COLO668 (cell line): ENCODE measurements around the gene GVQW3.
A peak's percentile ranks its signal among the peaks of the same experiment; 100 is the strongest.

ENCODE experiments used
- DNase-seq: peaks from one replicate; lab custom pipeline; 2025; ENCODE audit not compliant: unreplicated experiment; lab: John Stamatoyannopoulos, UW

Gene GVQW3

DNA sequence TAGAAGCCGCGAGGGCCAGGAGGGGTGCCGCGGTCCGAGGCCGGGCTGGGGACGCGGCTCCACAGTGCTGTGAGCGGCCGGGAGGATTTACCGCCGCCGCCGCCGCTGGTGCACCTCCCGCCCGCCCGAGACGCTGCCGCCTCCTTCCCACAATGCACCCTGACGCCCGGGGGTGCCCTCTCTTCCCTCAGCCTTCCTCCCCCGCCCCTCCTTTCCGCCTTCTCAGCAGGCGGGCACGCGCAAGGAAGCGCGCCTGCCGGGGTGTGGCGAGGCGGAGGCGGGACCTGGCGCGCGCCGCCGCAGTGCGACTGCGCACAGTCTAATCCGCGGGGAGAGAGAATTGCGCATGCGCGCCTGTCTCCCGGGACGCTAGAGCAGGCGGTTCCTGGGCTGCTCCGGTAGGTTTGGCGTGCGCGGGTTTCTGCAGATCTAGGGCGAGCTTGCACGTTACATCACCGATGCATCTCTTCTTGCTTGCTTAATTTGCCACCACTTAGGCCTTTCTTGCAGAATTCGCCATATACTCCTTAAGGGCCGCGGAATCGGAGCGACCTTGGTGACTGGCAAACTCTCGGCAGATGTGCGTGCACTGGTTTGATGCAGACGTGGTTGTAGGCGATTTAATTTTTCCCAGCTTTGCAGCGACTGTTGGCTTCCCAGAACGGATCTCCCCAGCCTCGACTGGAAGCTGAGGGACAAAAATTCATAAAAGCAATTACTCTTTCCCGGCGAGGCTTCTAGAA is at the start of gene GVQW3, which contains the start of gene THAP12:
TSS of gene GVQW3 (plus strand) at position 347 of the 743 bp plus-strand sequence. CDS start 506 bp downstream, outside the sequence.
TSS of gene THAP12 (minus strand) at position 156 of the 743 bp plus-strand sequence. CDS start 296 bp downstream, outside the sequence.
- DNase-seq, result peak; percentile 98

DNA sequence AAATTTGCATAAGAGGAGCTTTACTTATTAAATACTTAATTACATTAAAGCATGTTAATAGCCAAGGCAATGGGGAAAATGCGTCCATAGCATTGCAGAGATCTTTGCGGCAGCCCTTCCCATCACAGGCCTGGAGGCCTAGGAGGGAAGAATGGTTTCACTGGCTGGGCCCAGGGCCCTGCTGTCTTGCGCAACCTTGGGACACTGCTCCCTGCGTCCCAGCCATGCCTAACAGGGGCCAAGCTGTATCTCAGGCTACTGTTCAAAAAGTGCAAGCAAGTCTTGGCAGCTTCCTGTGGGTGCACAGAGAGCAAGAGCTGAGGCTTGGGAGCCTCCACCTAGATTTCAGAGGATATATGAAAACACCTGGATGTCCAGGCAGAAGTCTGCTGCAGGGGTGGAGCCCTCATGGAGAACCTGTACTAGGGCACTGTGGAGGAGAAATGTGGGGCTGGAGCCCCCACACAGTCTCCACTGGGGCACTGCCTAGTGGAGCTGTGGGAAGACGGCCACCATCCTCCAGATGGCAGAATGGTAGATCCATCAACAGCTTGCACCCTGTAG is 46.2 kb upstream of the GVQW3 start:
- DNase-seq, result no peak

DNA sequence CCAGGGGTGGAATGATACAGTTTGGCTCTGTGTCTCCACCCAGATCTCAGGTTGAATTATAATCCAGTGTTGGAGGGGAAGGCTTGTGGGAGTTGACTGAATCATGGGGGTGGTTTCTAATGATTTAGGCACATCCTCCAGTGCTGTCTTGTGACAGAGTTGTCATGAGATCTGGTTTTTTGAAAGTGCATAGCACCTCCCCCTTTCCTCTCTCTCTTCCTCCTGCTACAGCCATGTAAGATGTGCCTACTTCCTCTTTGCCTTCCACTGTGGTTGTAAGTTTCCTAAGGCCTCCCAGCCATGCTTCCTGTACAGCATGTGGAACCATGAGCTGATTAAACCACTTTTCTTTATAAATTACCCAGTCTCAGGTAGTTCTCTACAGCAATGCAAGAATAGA is 45.3 kb upstream of the GVQW3 start:
- DNase-seq, result no peak

DNA sequence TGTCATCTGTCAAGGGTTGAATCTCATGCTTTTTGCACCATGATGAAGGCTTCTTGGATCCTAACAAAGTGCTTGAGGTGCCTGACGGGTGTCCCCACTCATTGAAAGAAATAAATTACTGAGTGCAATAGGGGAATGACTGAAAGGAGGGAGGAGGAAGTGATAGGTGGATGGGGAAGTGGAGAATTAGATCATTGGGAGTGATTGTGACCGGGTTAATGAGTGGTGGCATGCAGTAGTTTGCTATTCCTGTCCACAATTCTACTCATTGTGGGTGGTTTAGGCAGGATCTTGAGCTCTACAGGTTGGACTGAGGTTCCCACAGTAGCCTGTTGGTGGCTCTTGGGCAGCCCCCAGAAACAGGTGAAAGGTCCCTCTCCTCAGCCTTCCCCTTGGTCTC is 44.5 kb upstream of the GVQW3 start:
- no peak for DNase-seq

DNA sequence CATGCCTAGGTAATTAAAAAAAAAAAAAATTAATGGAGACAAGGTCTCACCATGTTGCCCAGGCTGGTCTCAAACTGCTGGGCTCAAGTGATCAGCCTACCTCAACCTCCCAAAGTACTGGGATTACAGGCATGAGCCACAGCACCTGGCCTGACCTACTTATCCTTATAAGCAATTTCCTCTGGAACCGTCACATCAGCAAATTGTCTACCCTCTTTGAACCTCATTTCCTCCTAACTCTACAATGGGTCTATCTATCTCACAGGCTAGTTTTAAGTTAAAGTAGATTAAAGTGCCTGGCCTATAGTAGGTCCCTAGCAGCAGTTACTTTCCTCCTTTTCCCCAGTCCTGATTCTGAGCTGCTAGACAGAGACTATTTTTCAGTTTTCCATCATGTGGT is 43.7 kb upstream of the GVQW3 start:
- no peak for DNase-seq

DNA sequence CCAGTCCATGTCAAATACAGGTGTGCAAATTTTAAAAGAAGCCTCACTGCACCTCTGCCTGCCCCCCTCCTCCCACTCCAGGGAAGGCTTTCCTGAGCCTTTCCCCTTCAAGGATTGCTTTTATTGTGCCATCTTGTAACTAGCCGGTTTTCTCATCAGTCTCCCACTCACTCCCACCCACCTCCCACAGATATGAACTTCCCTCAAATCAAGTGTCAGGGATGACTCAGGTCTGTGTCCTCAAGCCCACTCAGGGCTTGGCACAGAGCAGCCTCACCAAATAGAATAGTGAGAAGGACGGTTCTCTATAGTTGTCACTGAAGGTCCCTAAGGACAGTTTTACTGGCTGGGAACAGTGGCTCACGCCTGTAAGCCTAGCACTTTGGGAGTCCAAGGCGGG is 43.2 kb upstream of the GVQW3 start:
- no peak for DNase-seq

DNA sequence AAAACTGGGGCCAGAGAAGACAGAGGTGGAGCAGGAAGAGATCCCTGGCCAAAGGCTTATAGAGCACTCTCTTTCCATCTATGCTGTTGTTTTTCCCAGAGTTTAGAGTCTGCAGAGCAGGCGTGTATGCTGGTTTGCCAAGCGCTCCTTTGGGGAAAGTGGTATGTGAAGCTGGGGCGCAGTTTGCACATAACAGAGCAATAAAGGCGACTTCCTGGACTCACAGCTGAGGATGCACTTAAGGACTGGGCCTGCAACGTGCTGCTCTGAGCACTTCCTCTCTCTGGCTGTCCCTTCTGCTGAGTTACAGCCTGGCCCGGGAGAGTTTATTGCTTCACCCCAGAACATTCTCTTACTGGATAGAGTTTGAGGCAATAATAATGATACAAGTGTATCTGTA is 41.9 kb upstream of the GVQW3 start:
- DNase-seq, result no peak

DNA sequence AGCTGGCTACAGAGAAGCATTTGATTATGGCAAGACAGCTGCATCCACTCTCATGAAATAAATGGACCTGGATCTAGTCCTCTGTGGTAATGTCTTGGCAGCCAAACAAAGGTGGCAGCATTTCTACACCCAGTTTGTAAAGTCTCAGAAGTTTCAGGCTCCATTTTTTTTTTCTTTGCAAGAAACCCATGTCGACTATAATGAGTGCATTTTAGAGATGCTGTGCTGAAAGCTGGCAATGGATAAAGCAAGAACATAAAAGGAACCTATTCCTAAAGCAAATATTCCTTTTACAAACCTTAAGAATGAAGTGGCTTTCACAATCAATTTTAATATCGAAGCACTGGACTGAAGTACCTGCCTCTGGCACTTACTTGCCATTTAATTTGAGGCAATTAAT is 33.7 kb upstream of the GVQW3 start:
- no peak for DNase-seq

DNA sequence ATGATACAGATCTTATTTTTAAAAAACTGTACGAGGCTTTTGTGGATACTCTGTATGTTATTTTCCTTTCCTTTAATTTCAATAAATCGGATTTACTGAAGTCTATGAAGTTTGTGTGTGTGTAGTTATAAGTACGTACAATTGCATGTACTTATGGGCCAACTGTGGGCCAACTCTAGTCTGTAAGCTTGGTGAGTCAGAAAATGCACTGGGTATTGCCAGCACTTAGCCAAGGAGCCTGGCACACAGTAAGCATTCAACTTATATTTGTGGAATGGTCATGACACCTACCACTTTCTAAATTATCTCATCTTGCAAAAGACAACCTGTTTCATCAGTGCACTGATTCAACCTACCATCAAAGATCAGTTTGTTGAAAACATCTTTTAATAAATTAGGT is 32.8 kb upstream of the GVQW3 start:
- no peak for DNase-seq

DNA sequence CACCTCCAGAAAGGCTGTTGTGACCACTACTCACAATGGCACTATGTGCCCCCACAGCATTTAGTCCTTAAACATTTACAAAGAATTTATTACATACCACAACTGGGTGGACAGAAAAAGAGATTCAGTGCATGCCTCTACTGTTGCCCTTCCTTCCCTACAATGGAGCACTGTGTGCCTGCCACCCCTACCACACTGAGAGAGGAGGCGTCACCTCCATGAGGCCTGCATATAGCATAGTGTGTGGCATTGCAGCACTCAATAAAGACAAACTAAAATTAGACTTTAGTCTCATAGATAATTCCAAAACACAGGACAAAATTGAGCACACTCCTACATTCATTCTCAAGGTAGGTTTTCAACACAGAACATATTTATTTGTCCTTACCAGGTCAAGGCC is 26.0 kb upstream of the GVQW3 start:
- DNase-seq, result no peak

DNA sequence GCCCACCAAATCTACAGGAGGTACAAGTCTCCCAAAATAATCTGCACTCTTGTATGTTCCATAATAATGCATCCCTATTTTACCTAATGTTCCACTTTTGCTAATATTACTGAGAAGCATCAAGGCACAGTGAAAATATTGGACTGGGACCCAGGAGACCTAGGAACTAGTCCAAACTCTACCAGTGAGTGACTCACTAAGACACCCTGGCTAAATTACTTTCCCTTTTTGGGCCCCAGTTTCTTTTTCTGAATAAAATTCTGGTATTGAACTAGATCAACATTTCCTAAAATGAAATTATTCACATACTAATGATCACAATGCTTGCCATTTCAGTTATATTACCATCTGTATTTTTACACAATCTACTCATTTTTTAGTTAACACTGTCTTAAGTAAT is 19.7 kb upstream of the GVQW3 start:
- no peak for DNase-seq

DNA sequence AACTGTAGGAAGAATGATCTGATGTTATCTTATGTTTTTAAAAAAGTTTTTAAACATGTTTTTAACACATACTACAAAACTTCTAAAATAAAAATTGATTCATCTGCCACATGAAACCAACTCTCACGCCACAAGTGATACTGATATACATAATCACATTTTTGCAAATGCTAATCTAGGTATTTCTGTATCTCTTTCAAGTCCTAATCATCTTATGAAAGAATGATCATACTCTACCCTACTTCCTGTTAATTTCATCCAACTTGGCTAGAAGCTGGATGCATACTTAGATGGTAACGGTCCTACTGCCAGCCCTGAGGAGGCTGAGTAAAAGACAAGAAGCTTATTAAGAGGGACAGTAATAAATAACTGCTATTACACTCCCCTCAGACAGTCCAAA is 19.3 kb upstream of the GVQW3 start:
- no peak for DNase-seq

DNA sequence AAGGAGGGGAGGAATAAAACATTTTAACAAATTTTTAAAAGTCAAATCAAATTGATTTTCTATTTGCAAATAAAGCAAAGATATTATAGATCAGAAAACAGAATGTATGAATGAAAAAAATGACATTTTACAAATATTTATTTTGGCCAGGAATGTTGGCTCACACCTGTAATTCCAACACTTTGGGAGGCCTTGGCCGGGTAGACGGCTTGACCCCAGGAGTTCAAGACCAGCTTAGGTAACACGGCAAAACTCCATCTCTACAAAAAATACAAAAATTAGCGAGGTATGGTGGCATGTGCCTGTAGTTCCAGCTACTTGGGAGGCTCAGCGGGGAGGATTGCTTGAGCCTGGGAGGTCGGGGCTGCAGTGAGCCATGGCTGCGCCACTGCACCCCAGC is 18.4 kb upstream of the GVQW3 start:
- no peak for DNase-seq

DNA sequence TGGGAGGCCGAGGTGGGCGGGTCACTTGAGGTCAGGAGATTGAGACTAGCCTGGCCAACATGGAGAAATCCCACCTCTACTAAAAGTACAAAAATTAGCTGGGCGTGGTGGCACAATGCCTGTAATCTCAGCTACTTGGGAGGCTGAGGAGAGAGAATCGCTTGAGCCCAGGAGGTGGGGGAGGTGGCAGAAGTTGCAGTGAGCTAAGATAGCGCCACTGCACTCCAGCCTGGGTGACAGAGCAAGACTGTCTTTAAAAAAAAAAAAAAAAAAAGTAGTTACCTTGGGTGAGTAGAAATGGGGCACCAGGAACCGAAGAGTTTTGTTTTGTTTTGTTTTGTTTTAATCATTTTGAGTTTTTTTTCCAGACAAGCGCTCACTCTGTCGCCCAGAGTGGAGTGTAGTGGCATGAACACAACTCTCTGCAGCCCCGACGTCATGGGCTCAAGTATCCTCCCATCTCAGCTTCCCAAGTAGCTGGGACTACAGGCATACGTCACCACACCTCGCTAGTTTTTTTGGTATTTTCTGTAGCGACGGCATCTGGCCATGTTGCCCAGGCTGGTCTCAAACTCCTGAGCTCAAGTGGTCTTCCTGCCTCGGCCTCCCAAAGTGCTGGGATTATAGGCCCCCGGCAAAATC is 16.0 kb upstream of the GVQW3 start:
- DNase-seq, result no peak

DNA sequence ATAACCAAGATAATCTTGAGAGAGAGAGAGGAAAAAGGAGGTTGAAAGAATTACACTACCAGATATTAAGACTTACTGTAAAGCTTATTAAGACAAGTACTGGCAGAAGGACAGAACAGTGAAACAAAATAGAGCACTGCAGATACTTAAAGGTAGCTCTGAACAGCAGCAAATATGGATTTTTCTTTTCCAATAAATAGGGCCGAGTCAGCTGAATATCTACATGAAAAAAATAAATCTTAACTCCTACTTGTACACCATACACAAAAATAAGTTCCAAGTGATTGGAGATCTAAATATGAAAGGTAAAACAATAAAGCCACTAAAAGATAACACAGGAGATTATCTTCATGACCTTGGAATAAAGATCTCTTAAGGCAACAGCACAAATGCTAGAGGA is 12.6 kb upstream of the GVQW3 start:
- no peak for DNase-seq

DNA sequence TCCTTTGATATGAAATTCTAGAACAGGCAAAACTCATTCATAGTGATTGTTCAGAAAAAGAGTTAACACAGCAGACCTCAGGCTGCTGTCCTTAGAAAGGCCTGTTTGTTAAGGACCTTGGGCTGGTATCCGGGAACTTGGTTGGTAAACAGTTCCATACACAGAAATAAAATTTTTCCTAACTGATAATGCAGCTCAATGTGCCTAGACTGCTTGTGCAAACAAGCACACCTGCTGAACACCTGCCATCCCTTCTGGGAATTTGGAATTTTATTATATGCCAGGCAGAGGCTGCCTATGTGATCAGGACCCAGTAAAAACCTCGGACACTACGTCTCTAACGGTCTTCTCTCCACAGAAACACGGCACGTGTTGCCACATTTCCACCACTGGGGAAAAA is 11.7 kb upstream of the GVQW3 start:
- DNase-seq, result peak; percentile 72

DNA sequence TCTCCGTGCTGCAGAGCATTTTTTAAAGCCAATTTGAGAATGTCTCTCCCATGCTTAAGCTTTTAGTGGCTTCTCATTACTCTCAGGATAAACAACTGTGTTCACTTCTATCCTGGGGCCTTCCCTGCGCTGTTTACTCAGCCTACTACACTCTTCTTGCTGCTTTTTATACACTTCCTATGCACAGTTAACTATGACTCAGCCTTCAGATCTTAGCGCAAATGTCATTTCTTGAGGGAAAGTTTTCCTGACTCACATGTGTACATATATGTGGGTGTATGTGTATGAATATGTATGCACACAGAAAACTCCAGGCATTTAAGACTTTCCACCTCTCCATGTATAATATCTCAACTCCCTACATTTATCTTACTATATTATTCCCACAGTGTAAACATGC is 10.0 kb upstream of the GVQW3 start:
- DNase-seq, result peak; percentile 9

DNA sequence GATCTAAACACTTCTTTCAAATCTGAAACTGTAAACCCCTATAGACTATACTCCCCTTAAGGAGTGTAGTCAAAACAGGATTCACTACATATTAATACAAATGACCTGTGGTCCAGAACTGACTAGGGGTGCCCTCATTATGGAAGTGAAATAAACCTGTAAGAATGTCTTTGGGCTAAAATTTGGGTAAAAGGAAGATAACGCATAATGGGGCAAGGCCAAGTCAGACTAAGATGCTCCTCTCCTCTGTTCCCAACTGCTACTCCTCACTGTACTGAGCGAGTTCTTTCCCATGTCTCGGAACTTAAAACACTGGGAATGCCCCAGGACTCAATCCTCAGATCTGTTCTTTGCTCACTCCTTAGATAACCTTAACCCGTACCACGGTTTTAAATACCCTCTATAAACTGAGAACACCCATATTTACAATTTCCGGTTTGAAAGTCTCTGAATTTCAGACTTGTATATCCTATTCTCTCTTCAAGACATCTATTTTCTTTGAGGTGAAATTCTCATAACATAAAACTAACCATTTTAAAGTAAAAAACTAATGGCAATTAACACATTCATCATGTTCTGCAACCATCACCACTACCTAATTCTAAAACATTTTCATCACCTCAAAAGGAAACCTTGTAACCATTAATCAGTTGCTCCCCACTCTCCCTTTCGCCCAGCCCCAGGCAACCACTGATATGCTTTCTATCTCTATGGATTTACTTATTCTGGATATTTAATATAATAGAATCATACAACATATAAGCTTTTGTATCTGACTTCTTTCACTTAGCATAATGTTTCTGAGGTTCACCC is 4.2 kb upstream of the GVQW3 start:
- DNase-seq, result no peak

DNA sequence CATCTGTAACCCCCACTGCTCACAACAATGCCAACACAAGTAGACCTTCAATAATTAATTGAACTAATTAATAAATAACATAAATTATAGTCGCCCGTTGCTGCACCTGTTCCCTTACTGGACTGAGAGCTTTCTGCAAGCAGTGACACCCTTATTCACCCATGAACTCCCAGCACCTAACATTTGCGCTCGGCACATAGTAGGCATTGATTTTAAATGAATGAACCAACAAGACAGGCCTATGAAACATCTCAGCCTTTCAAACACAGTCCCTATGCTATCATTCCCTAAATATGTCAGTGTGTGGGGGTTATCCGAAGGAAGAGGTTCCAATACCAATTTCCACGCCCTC is 1.3 kb upstream of the GVQW3 start:
- DNase-seq, result no peak

DNA sequence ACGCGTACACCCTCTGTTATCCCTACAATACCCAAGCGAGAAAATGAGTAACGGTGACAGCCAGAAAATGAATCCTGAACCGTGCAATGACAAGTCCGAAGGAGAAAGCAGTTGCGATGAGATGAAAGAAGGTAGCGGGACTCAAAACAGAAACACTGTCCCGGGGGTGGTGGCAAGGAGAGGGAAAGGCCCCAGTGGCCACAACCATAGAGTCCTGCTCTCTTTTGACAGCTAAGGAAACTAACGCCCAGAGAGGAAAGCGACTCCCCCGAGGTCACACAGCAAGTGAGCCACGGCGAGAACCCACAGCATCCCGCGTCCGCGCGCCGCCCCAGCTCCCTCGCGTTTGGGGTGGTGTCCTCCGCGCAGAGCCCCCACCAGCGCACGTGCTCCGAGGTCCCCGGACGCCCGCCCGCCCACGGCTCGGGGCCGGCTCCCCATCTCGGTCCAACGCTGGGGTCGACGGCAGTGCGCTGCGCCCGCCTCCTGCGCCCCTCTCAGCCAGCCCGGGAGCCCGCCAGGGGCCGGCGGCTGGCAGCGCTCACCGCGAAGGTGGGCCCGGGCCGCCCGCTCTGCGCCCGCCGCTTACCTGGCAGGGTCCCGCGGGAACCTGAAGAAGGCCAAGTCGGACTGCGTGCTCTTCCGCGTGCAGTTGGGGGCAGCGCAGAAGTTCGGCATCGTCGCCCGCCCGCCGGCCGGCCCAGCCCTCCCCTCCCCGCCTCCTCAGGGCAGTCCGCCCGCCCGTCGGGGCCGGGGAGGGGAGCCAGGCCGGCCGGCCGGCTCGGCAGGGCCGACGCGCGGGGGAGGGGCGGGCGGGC is 755 bp upstream of the GVQW3 start:
- DNase-seq, result peak; percentile 53

DNA sequence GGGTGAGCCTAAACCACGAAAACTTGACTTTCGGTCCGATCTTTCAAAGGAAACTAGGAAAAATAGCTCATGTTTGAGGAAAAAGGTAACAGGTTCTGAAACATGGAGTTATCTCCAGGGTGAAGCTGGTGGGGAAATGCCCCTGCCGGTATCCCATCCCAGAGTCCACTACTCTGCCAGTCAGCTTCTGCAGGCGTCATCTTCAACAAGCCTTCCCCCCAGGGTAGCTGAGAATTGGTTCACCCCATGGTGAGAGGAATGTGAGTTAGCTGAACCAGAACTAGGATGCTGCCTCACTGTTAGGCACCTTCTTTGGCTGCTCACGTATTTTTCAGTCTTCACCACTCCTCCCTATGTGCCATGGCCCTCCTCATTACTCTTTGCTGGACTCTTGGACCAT is 1.1 kb downstream of the GVQW3 start:
- DNase-seq, result peak; percentile 12
